HUES48 (cell line): Measurements from ENCODE around the gene C1orf52.

Experiments used
- H3K27ac ChIP-seq: one replicate; pipeline ENCODE4 v1.7.0; 2013; ENCODE audit warnings: low read depth, low read length, inconsistent platforms
- H3K27me3 ChIP-seq: 2 replicates; pipeline ENCODE4 v1.6.1; 2013; ENCODE audit warnings: mild to moderate bottlenecking, low read length; ENCODE audit not compliant: control insufficient read depth, insufficient read depth
- H3K36me3 ChIP-seq: 2 replicates; pipeline ENCODE4 v1.6.1; 2013; ENCODE audit warnings: low read length; ENCODE audit not compliant: control insufficient read depth, insufficient read depth
- H3K4me1 ChIP-seq: 2 replicates; pipeline ENCODE4 v1.6.1; 2013; ENCODE audit warnings: mild to moderate bottlenecking, low read length; ENCODE audit not compliant: control insufficient read depth, insufficient read depth
- H3K4me3 ChIP-seq: 2 replicates; pipeline ENCODE4 v1.5.1; 2013; ENCODE audit warnings: mild to moderate bottlenecking, low read depth, low read length
- H3K9ac ChIP-seq: 2 replicates; pipeline ENCODE4 v1.6.1; 2013; ENCODE audit warnings: mild to moderate bottlenecking, low read depth, low read length, moderate library complexity
- H3K9me3 ChIP-seq: 2 replicates; pipeline ENCODE4 v1.6.1; 2013; ENCODE audit warnings: low read length; ENCODE audit not compliant: control insufficient read depth, insufficient read depth

The C1orf52 gene

GRCh38 chr1:85229574-85230097 is 29.8 kb downstream of the C1orf52 start:
- no peak overlapping the region for H3K4me3 ChIP-seq
- H3K4me1 ChIP-seq, result peaks cover 17% of the 10 kb centered on the region
- no peaks in the 10 kb centered on the region for H3K27me3 ChIP-seq
- no peaks in the 10 kb centered on the region for H3K36me3 ChIP-seq
- H3K27ac ChIP-seq, result no peak overlapping the region
- H3K9me3 ChIP-seq, result no peaks in the 10 kb centered on the region
- no peak overlapping the region for H3K9ac ChIP-seq

GRCh38 chr1:85228972-85229371 is 30.5 kb downstream of the C1orf52 start:
- no peaks in the 10 kb centered on the region for H3K36me3 ChIP-seq
- no peaks in the 10 kb centered on the region for H3K27me3 ChIP-seq
- H3K9ac ChIP-seq, result no peak overlapping the region
- H3K9me3 ChIP-seq, result no peaks in the 10 kb centered on the region
- peaks cover 24% of the 10 kb centered on the region for H3K4me1 ChIP-seq
- no peak overlapping the region for H3K27ac ChIP-seq
- no peak overlapping the region for H3K4me3 ChIP-seq

- Histone ChIP-seq H3K36me3 (no peaks in the 10 kb centered on the region), H3K27ac (peak overlapping the region; percentile 73), H3K4me1 (peaks cover 26% of the 10 kb centered on the region), H3K27me3 (no peaks in the 10 kb centered on the region), H3K4me3 (peak overlapping the region; percentile 30; the same call in 1 of the 2 replicates), H3K9ac (peak overlapping the region; percentile 5; the same call in 1 of the 2 replicates), H3K9me3 (no peaks in the 10 kb centered on the region)
These were observed 33.7 kb downstream of the C1orf52 start for GRCh38 chr1:85225624-85226380.

GRCh38 chr1:85224734-85225623 is 34.5 kb downstream of the C1orf52 start:
- no peaks in the 10 kb centered on the region for H3K27me3 ChIP-seq
- no peaks in the 10 kb centered on the region for H3K9me3 ChIP-seq
- peak overlapping the region; percentile 30 for H3K4me3 ChIP-seq
- peak overlapping the region; percentile 73 for H3K27ac ChIP-seq
- peaks cover 32% of the 10 kb centered on the region for H3K4me1 ChIP-seq
- H3K9ac ChIP-seq, result peak overlapping the region; percentile 5; the same call in 1 of the 2 replicates
- H3K36me3 ChIP-seq, result no peaks in the 10 kb centered on the region

GRCh38 chr1:85224295-85224694 is 35.2 kb downstream of the C1orf52 start:
- H3K36me3 ChIP-seq, result no peaks in the 10 kb centered on the region
- peak overlapping the region; percentile 73 for H3K27ac ChIP-seq
- no peaks in the 10 kb centered on the region for H3K27me3 ChIP-seq
- H3K9me3 ChIP-seq, result no peaks in the 10 kb centered on the region
- no peak overlapping the region for H3K4me3 ChIP-seq
- no peak overlapping the region for H3K9ac ChIP-seq
- H3K4me1 ChIP-seq, result peaks cover 36% of the 10 kb centered on the region

- no peak overlapping the region for H3K4me3 ChIP-seq
- H3K9ac ChIP-seq, result no peak overlapping the region
- H3K27ac ChIP-seq, result no peak overlapping the region
- H3K4me1 ChIP-seq, result peaks cover 37% of the 10 kb centered on the region
- H3K9me3 ChIP-seq, result no peaks in the 10 kb centered on the region
- H3K27me3 ChIP-seq, result no peaks in the 10 kb centered on the region
- no peaks in the 10 kb centered on the region for H3K36me3 ChIP-seq
These were observed 36.1 kb downstream of the C1orf52 start for GRCh38 chr1:85223334-85223733.

GRCh38 chr1:85220756-85221201 is 38.7 kb downstream of the C1orf52 start:
- H3K27ac ChIP-seq, result no peak overlapping the region
- H3K27me3 ChIP-seq, result no peaks in the 10 kb centered on the region
- H3K36me3 ChIP-seq, result no peaks in the 10 kb centered on the region
- H3K9me3 ChIP-seq, result no peaks in the 10 kb centered on the region
- H3K9ac ChIP-seq, result no peak overlapping the region
- H3K4me3 ChIP-seq, result no peak overlapping the region
- peaks cover 30% of the 10 kb centered on the region for H3K4me1 ChIP-seq

GRCh38 chr1:85219853-85220610 is 39.4 kb downstream of the C1orf52 start:
- no peak overlapping the region for H3K4me3 ChIP-seq
- H3K36me3 ChIP-seq, result no peaks in the 10 kb centered on the region
- H3K27ac ChIP-seq, result no peak overlapping the region
- H3K9me3 ChIP-seq, result no peaks in the 10 kb centered on the region
- no peak overlapping the region for H3K9ac ChIP-seq
- H3K4me1 ChIP-seq, result peaks cover 23% of the 10 kb centered on the region
- H3K27me3 ChIP-seq, result no peaks in the 10 kb centered on the region

- Histone ChIP-seq H3K27me3 (no peaks in the 10 kb centered on the region), H3K9ac (no peak overlapping the region), H3K9me3 (no peaks in the 10 kb centered on the region), H3K4me1 (peaks cover 12% of the 10 kb centered on the region), H3K36me3 (no peaks in the 10 kb centered on the region), H3K4me3 (no peak overlapping the region), H3K27ac (no peak overlapping the region)
These were observed 42.8 kb downstream of the C1orf52 start for GRCh38 chr1:85216697-85217096.

GRCh38 chr1:85214654-85215053 is 44.8 kb downstream of the C1orf52 start:
- Histone ChIP-seq H3K4me1 (peaks cover 4% of the 10 kb centered on the region; the same call in 1 of the 2 replicates), H3K4me3 (no peak overlapping the region), H3K9me3 (no peaks in the 10 kb centered on the region), H3K9ac (no peak overlapping the region), H3K27ac (no peak overlapping the region), H3K36me3 (no peaks in the 10 kb centered on the region), H3K27me3 (no peaks in the 10 kb centered on the region)
